Measurements from ENCODE around the gene JPH3.

JPH3 gene

DNA sequence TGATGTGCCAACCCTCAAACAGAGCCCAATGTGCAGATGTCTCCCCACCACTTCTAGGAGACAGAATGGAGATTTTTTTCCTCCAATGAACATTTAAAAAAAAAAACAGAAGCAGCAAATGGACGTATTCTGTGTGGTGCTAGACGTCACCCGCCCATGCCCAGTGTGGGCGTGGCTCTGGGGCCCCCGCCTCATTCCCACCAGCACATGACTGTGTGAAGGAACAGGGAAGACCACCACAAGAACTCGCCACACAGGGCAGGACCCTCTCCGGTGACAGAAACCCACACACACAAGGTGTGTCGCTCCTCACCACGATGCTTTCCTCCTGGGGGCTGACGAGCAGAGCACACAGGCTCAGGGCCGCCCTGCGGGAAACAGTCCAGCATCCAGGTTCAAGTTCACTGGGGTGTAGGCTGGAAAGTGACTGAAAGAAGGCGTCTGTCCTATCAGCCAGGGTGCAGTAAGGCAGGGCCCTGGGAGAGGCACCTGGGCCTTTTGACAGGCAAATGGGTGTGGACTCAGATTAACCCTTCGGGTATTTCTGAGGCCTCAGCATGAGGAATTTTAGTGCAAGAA, 110.0 kb downstream of the JPH3 start:
- TF ChIP-seq, protein P1, sequence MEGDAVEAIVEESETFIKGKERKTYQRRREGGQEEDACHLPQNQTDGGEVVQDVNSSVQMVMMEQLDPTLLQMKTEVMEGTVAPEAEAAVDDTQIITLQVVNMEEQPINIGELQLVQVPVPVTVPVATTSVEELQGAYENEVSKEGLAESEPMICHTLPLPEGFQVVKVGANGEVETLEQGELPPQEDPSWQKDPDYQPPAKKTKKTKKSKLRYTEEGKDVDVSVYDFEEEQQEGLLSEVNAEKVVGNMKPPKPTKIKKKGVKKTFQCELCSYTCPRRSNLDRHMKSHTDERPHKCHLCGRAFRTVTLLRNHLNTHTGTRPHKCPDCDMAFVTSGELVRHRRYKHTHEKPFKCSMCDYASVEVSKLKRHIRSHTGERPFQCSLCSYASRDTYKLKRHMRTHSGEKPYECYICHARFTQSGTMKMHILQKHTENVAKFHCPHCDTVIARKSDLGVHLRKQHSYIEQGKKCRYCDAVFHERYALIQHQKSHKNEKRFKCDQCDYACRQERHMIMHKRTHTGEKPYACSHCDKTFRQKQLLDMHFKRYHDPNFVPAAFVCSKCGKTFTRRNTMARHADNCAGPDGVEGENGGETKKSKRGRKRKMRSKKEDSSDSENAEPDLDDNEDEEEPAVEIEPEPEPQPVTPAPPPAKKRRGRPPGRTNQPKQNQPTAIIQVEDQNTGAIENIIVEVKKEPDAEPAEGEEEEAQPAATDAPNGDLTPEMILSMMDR (IDR thresholded peaks at IDR 0.05) = no peak

DNA sequence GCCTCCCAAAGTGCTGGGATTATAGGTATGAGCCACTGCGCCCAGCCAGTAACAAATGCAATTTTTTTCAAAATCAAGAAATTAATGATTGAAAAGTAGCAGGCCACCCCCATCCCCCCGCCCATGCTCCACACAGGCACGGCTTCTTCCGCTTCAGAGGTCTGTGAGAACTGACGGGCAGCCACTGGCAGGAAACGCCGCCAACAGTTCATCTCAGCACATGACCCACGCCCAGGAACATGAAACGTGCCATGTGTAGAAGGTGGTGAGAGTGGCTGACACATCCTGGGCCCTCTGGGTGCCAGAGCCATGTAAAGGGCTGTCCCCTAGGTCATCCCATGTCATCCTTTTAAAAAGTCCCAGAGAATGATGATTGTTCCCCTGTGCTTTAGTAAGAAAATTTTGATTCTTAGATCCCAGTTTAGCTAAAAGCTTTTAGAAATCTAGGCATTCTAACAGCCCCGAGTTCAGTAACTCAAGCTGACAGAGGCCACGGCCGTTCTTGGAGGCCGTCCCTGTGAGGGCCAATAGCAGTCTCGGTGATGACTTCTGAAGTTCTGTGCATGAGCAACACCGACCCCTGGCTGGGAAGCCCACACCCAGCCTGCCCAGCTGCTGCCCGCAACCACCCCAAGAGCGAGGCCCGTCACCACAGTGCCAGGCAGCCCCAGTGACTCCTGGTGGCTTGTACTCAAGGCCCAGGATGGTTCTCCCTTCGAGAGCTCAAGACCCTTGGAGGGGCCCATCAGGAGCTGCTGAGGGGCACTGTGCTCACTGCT, 111.3 kb downstream of the JPH3 start:
- TF ChIP-seq, protein P1 (IDR thresholded peaks at IDR 0.05) = no peak

DNA sequence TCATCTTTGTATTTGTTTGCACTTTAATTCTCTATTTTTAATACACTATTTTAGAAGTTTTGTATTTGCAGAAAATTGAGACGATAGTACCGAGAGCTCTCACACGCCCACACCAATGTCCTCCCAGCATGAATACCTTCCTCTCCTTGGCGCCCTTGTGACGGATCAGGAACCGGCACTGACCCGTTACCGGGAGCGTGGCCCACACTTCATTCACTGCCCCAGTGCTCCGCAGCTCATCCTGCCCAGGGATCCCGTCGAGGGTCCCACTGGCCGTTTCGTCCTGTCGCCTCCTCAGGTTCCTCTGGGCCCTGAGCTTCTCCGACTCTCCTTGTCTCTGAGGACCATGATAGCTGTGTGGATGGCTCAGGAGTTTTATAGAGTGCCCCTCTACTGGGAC, 112.9 kb downstream of the JPH3 start:
- TF ChIP-seq, protein P1 (IDR thresholded peaks at IDR 0.05) = no peak

DNA sequence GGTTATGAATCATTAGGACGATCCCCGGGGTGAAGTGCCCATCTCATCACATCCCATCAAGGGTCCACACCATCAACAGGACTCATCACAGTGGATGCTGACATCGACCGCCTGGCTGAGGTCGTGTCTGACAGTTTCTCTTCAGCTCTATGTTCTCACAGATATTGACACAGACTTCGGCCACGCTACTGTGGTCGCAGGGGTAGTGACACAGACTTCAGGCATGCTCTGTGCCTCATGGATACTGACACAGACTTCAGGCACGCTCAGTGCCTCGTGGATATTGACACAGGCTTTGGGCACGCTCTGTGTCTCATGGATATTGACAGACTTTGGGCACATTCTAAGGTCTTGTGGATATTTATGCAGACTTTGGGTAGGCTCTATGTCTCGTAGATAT, 113.3 kb downstream of the JPH3 start:
- TF ChIP-seq, protein P1 (IDR thresholded peaks at IDR 0.05) = no peak

DNA sequence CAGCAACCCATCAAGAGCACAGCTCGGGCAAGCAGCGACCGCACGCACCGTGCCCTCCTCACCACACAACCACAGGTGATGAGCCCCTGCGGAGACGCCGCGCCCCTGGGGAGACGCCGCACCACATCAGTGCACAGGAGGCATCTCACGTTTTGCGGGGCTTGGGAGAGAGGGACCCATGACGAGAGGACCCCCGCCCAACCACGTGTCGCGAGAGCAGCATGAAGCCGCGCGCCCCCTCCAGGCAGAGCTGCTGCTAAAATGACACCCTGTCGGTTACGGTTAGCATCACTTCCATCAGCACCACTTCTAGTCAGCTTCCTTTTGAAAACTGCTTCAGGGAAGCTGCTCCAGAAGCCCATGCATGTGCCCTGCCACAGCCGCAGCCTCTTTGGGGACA, 118.1 kb downstream of the JPH3 start:
- TF ChIP-seq, protein P1 (IDR thresholded peaks at IDR 0.05) = no peak

DNA sequence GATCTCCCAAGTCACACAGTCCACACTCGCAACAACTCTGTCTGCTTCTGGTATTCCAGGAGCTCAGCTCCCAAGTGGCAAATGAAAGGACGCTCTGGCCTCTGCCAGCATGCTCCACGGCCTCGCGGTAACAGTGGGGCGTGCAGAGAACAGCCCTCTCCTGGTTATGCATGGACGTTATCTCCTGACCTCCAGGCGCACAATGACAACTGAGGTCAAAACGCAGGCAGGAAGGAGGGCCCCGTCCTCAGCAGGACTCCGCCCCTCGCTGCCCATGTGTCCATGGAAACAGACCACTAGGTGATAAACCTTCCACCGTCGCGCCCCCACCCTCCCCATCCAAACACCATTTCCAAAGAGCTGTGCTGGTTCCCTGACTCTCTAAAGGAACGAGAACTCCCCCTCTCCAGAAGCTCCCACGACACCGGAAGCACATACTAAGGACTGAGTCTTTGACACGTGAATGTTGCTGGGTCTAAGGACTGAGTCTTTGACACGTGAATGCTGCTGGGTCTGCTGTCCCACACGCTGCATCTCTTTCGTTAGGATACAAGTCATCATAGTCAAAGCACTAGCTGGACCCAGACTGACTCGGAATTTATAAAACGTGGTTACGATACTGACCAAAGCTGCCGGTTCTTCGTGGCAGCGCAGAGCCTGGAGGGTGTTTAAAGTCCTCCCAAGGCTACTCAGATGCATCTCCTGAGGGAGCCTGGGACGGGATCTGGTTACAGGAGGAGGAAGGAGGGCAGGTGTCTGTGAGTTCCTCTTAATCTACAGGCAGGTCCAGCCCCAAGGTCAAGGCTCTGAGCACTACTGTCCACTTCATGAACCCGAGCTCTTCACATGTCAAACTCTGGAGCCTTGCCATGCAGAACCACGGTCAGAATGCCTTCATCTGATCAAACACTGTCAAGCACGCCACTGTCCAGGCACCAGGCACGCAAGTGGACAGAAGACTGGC, 119.6 kb downstream of the JPH3 start:
- TF ChIP-seq, protein P1 (IDR thresholded peaks at IDR 0.05) = no peak

DNA sequence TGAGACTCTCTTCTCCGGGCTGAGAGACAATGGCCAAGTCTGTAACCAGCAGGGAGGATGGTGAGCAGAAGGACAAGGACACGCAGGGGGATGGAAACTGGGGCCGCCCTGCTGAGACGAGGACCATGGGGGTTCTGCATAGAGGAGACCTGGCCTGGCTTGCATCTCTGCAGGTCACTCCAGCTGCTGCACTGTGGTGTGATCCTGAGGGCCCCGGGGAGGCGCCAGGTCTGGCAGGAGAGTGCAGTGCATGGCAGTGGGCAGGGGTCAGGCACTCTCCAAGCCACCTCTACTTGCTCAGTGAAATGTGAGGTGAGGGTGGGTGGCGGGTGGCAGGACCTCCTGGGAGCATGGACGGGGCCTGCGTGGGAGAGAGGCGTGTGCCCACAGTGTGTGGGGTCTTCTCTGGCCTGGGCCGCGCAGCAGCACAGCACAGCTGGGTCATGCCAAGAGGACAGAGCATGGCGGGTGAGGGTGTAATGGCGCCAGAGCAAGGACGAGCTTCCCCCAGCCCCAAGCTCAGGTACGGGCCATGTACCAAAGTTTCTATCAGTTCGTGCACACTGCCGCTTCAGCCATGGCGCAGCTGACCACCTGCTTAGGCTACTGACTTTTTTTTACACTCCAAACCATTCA, 120.4 kb downstream of the JPH3 start:
- TF ChIP-seq, protein P1 (IDR thresholded peaks at IDR 0.05) = no peak
